ENCODE data around the gene RAD1.

DNA sequence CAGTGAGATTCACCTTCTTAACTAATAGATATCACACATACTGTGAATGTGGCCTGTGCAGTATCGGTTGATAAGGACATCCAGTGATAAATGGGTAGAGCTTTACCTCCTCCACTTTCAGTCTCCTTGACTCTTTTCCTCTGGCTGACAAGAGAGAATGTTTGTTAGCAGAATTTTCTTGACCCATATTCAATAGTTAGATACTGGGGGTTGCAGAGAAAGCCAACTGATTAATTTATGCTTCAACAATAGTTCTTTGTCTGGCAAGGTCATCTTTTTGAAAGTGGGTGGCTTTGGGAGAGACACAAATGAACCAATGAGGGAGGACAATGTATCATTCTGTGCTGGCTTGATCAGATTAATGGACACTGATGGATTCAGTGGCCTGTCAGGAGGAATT lies 46.0 kb downstream of the RAD1 start:
- TF ChIP-seq, protein P1, sequence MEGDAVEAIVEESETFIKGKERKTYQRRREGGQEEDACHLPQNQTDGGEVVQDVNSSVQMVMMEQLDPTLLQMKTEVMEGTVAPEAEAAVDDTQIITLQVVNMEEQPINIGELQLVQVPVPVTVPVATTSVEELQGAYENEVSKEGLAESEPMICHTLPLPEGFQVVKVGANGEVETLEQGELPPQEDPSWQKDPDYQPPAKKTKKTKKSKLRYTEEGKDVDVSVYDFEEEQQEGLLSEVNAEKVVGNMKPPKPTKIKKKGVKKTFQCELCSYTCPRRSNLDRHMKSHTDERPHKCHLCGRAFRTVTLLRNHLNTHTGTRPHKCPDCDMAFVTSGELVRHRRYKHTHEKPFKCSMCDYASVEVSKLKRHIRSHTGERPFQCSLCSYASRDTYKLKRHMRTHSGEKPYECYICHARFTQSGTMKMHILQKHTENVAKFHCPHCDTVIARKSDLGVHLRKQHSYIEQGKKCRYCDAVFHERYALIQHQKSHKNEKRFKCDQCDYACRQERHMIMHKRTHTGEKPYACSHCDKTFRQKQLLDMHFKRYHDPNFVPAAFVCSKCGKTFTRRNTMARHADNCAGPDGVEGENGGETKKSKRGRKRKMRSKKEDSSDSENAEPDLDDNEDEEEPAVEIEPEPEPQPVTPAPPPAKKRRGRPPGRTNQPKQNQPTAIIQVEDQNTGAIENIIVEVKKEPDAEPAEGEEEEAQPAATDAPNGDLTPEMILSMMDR (IDR thresholded peaks at IDR 0.05 in 4 of 5, conservative IDR thresholded peaks at IDR 0.05 in 1 of 5) = no peak
- TF ChIP-seq POLR2A (IDR thresholded peaks at IDR 0.05) = no peak

Measured in gastrocnemius medialis (tissue), 4 donors.